GM12873 (cell line): ENCODE measurements around the gene ZBTB20.

Source experiments
- TF ChIP-seq, protein P1 (sequence below): IDR thresholded peaks from 2 replicates; pipeline ENCODE4 v1.5.1; 2012; ENCODE audit warnings: low read depth, mild to moderate bottlenecking, moderate library complexity, low read length, control low read depth; ENCODE audit not compliant: insufficient read depth; ENCODE audit errors: missing control alignments

ZBTB20 gene

DNA sequence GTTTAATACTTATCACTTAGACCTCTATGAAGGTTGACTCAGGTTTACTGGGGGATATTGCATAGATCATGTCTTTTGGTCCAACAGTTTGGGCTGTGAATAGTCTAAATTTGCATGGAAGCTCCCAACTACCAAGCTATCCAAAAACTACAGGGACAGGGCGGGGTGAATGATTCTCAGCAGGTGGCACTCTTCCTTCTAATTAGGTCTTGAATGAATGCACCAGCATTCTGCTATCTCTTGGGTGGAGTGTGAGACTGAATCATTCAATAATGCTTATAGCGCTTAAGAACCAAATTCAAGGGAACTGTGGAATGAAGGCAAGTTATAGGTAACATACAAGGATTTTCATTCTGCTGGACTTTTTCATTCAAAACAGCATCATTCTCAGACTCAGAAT, 507.0 kb downstream of the ZBTB20 start:
- TF ChIP-seq, protein P1, sequence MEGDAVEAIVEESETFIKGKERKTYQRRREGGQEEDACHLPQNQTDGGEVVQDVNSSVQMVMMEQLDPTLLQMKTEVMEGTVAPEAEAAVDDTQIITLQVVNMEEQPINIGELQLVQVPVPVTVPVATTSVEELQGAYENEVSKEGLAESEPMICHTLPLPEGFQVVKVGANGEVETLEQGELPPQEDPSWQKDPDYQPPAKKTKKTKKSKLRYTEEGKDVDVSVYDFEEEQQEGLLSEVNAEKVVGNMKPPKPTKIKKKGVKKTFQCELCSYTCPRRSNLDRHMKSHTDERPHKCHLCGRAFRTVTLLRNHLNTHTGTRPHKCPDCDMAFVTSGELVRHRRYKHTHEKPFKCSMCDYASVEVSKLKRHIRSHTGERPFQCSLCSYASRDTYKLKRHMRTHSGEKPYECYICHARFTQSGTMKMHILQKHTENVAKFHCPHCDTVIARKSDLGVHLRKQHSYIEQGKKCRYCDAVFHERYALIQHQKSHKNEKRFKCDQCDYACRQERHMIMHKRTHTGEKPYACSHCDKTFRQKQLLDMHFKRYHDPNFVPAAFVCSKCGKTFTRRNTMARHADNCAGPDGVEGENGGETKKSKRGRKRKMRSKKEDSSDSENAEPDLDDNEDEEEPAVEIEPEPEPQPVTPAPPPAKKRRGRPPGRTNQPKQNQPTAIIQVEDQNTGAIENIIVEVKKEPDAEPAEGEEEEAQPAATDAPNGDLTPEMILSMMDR: no peak

- TF ChIP-seq, protein P1: no peak
Measured at GRCh38 chr3:114639171-114639570, 507.9 kb downstream of the ZBTB20 start.

GRCh38 chr3:114635878-114636277, 511.2 kb downstream of the ZBTB20 start:
- TF ChIP-seq, protein P1: no peak

- TF ChIP-seq, protein P1: no peak
Measured at GRCh38 chr3:114634635-114635034, 512.5 kb downstream of the ZBTB20 start.

DNA sequence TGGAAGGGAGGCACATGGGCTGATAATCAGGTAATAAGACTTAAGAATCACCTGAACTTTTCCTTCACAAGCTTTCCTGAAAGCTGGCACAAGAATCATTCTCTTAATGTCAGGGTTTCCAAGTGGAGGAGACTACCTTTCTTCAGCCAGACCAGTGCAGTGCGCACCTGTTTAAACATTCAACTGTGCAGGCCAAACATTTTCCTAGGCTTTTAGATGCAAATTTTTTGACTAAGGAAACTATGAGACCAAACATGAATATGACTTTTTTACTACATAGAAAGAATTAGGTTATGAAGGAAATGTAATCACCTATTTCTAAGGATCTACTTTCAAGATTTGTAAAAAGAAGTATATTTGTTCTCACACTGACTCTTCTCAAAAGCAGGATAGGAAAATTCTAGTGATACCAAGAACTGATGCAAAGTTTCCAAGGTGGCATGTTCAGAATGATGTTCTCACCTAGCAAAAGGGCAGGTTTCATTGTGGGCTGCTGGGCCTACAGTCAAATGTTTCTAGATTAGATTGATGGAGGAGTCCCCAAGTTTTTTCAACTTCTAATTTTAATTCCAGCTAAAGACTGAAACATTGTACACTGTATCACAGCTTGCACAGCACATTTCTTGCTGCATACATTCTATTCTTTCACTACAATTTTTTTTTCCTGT, 514.2 kb downstream of the ZBTB20 start:
- TF ChIP-seq, protein P1: no peak

DNA sequence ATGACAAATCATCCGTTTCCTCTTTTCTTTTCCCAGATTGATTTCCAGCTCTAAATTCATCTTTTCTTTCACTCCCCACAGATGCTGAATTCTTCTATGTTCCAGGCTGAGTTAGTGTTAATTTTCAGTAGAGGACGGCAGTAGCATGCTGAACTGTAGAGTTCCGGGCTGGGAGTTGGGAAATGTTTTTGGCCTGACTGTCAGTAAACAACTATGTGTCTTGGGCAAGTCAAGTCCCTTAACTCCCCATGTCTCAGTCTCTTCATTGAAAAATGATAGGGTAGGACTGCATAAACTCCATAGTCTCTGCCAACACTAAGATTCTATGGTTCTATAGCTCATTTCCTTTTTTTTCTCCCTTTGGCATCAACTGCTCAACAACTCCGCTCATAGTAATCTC, 519.3 kb downstream of the ZBTB20 start:
- TF ChIP-seq, protein P1: no peak

- TF ChIP-seq, protein P1: no peak
Measured at GRCh38 chr3:114626751-114627150, 520.3 kb downstream of the ZBTB20 start.
